ENCODE data around the gene HHIPL2.
A peak's percentile ranks its signal among the peaks of the same experiment; 100 is the strongest.

HHIPL2 gene

DNA sequence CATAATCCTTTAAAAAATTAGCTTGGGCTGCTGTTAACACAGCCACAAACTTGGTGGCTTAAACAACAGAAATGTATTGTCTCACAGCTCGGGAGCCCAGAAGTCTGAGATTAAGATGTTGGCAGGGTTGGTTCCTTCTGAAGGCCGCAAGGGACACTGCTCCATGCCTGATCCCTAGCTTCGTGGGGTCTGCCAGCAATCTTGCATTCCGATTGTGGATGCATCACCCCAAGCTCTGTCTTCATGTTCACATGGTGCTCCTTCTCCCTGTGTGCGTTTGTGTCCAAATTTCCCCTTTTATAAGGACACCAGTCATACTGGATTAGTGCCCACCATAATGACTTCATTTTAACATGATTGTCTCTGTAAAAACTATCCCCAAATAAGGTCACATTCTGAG, 5.0 kb upstream of the HHIPL2 start:
- TF ChIP-seq CTCF (IDR thresholded peaks at IDR 0.05; ENCODE audit: low read depth, low read length, missing control alignments), result no peak
- no peak for DNase-seq
- H3K27ac ChIP-seq, result no peak overlapping the region
- in situ Hi-C loops (cut with HindIII; ENCODE audit: low pct_ligation_motif_present, low sequenced_read_pairs), result no loop called here
- H3K27me3 ChIP-seq (replicated peaks), result no peaks in the 10 kb centered on the region
- peaks cover 6% of the 10 kb centered on the region for H3K36me3 ChIP-seq (replicated peaks)
- H3K4me3 ChIP-seq (ENCODE audit: low read depth, low read length), result no peak overlapping the region

DNA sequence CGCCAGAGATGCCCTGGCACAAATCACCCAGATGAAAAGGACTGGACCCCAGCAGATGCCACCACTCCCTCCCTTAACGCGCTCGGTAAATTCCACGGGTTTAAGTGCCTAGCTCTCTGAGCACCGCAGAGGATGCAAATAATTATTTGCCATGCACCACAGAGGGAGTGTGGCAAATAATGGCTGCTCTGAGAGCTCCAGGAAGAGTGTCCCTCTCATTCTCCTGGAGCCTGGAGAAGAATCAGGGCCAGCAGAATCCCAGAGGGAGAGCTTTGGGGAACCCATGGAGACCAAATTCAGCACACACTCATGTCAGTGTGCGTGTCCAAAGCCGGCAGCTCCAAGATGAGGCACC, 667 bp downstream of the HHIPL2 start:
- peak; percentile 15 for TF ChIP-seq CTCF (IDR thresholded peaks at IDR 0.05; ENCODE audit: low read depth, low read length, missing control alignments)
- no peak for DNase-seq
- no peaks in the 10 kb centered on the region for H3K27me3 ChIP-seq (replicated peaks)
- H3K4me3 ChIP-seq (ENCODE audit: low read depth, low read length), result no peak overlapping the region
- no peaks in the 10 kb centered on the region for H3K36me3 ChIP-seq (replicated peaks)
- H3K27ac ChIP-seq, result no peak overlapping the region
- in situ Hi-C loops (cut with HindIII; ENCODE audit: low pct_ligation_motif_present, low sequenced_read_pairs), result no loop called here

GRCh38 chr1:222546548-222547259, 1.2 kb downstream of the HHIPL2 start:
- in situ Hi-C loops (cut with HindIII; ENCODE audit: low pct_ligation_motif_present, low sequenced_read_pairs), result no loop called here
- Histone ChIP-seq H3K36me3 (replicated peaks) (no peaks in the 10 kb centered on the region), H3K27me3 (replicated peaks) (no peaks in the 10 kb centered on the region), H3K27ac (no peak overlapping the region), H3K4me3 (ENCODE audit: low read depth, low read length) (no peak overlapping the region)
- DNase-seq, result peak; percentile 52
- TF ChIP-seq CTCF (IDR thresholded peaks at IDR 0.05; ENCODE audit: low read depth, low read length, missing control alignments), result no peak

DNA sequence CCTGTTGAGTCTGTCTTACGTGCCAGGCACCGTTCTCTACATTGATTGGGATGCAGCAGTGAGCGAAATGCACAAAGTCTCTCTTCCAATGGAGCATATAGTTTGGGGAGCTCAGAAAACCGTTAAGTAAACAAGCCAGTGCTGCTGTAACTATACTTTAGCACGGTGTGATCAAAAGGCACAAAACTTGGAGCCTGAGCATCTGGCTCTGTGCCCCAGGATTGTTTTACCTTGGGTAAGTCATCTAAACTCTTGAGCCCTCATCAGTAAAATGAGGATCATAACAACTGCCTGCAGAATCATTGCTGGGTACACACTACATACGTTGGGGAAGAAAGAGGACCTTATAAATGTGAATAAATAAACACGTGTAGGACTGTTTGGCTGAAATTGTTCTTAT, 1.8 kb downstream of the HHIPL2 start:
- Histone ChIP-seq H3K4me3 (ENCODE audit: low read depth, low read length) (no peak overlapping the region), H3K27me3 (replicated peaks) (no peaks in the 10 kb centered on the region), H3K27ac (no peak overlapping the region), H3K36me3 (replicated peaks) (no peaks in the 10 kb centered on the region)
- DNase-seq, result no peak
- in situ Hi-C loops (cut with HindIII; ENCODE audit: low pct_ligation_motif_present, low sequenced_read_pairs), result no loop called here
- no peak for TF ChIP-seq CTCF (IDR thresholded peaks at IDR 0.05; ENCODE audit: low read depth, low read length, missing control alignments)

DNA sequence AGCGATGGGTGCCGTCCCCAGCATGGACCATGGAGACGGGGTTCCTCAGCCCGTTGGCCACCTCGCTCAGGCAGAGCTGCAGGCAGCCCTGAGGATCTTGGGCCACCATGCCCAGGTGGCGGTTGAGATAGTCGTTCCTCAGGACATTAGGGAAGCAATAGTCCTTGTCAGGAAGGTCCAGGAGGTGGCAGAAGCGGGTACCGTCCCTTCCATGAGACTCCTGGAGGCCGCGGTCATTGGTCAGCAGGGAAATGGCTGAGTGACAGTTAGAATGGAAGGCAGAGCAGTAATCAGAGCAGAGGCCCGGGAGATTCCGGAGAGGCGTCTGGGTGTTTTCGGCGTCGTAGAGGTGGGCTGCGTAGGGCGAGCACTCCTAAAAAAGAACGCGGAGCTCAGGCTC, 4.1 kb downstream of the HHIPL2 start:
- TF ChIP-seq CTCF (IDR thresholded peaks at IDR 0.05; ENCODE audit: low read depth, low read length, missing control alignments), result no peak
- in situ Hi-C loops (cut with HindIII; ENCODE audit: low pct_ligation_motif_present, low sequenced_read_pairs), result no loop called here
- H3K27ac ChIP-seq, result no peak overlapping the region
- no peak for DNase-seq
- H3K4me3 ChIP-seq (ENCODE audit: low read depth, low read length), result no peak overlapping the region
- no peaks in the 10 kb centered on the region for H3K27me3 ChIP-seq (replicated peaks)
- H3K36me3 ChIP-seq (replicated peaks), result no peaks in the 10 kb centered on the region

- in situ Hi-C loops (cut with HindIII; ENCODE audit: low pct_ligation_motif_present, low sequenced_read_pairs), result no loop called here
- Histone ChIP-seq H3K4me3 (ENCODE audit: low read depth, low read length) (no peak overlapping the region), H3K27me3 (replicated peaks) (no peaks in the 10 kb centered on the region), H3K36me3 (replicated peaks) (no peaks in the 10 kb centered on the region), H3K27ac (no peak overlapping the region)
- DNase-seq, result no peak
- no peak for TF ChIP-seq CTCF (IDR thresholded peaks at IDR 0.05; ENCODE audit: low read depth, low read length, missing control alignments)
These were observed 7.3 kb downstream of the HHIPL2 start for GRCh38 chr1:222540598-222540995.

All from brain microvascular endothelial cell (primary cell).